Transverse colon (tissue), 4 donors: Measurements from ENCODE around the gene SLC22A14.

Source experiments
- EP300 ChIP-seq: sonication (generic); formaldehyde crosslinking; IDR thresholded peaks from one replicate; pipeline ENCODE4 v1.6.1; 2017; ENCODE audit warnings: antibody characterized with exemption, low read depth
- POLR2A ChIP-seq: fragments of 450-650 bp; IDR thresholded peaks from one replicate; pipeline ENCODE4 v1.6.1; 2016; ENCODE audit warnings: antibody characterized with exemption, mild to moderate bottlenecking, moderate library complexity
- POLR2AphosphoS5 ChIP-seq, 3 donors: sonication (generic); formaldehyde crosslinking; IDR thresholded peaks; one replicate each; pipeline ENCODE4 v1.6.1; 2016; ENCODE audit warnings: antibody characterized with exemption in 3 of 3
- TF ChIP-seq, protein P1 (sequence below), 5 experiments: fragments of 200-600 bp in 3 of 5; fragments of 450-650 bp in 2 of 5; sonication (generic) in 3 of 5; IDR thresholded peaks; 1 replicate in 2 of 5; 2 replicates in 3 of 5; pipeline ENCODE4 v1.5.1; 2016 to 2017; ENCODE audit warnings: antibody characterized with exemption in 5 of 5, inconsistent platforms in 3 of 5, mild to moderate bottlenecking in 2 of 5, moderate library complexity in 1 of 5

DNA sequence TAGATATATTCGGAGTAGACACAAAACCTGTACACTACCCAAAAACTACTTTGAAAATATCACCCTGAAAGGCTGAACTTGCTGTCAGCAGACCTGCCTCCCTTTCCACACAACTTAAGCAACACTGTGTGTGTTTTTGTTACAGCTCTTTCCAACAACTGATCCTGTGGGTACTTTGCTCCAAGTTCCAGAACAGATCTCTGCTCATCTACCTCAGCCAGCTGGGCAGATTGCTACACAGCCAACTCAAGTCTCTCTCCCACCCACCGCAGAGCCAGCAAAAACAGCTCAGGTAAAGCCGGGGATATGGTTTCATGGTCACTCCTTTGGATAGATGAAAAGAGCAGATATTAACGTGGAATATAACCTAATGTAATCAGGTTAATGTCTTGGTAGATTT is 36.2 kb upstream of the SLC22A14 start:
- TF ChIP-seq, protein P1, sequence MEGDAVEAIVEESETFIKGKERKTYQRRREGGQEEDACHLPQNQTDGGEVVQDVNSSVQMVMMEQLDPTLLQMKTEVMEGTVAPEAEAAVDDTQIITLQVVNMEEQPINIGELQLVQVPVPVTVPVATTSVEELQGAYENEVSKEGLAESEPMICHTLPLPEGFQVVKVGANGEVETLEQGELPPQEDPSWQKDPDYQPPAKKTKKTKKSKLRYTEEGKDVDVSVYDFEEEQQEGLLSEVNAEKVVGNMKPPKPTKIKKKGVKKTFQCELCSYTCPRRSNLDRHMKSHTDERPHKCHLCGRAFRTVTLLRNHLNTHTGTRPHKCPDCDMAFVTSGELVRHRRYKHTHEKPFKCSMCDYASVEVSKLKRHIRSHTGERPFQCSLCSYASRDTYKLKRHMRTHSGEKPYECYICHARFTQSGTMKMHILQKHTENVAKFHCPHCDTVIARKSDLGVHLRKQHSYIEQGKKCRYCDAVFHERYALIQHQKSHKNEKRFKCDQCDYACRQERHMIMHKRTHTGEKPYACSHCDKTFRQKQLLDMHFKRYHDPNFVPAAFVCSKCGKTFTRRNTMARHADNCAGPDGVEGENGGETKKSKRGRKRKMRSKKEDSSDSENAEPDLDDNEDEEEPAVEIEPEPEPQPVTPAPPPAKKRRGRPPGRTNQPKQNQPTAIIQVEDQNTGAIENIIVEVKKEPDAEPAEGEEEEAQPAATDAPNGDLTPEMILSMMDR (IDR thresholded peaks at IDR 0.05): no peak
- TF ChIP-seq POLR2A: no peak
- TF ChIP-seq POLR2AphosphoS5 (IDR thresholded peaks at IDR 0.05): no peak
- TF ChIP-seq EP300: no peak
